K562 (cell line): ENCODE data around the gene C16orf74. TPM values are rescaled to one million over a fixed set of nuclear protein-coding genes. Genes with fewer than 3 reads are reported as not detected.
A peak's percentile ranks its signal among the peaks of the same experiment; 100 is the strongest.

ENCODE experiments used
- EGR1 ChIP-seq: fragments of 450-650 bp; conservative IDR thresholded peaks from 2 replicates; pipeline ENCODE4 v1.6.1; 2017; ENCODE audit warnings: mild to moderate bottlenecking
- MEF2D ChIP-seq: conservative IDR thresholded peaks from 2 replicates; pipeline ENCODE4 v1.6.1; 2016; ENCODE audit warnings: low read depth, missing genetic modification characterization, missing compliant biosample characterization
- MNT ChIP-seq, 2 experiments: fragments of 450-650 bp; conservative IDR thresholded peaks; 2 replicates each; pipeline ENCODE4 v1.6.1; 2017; ENCODE audit warnings: mild to moderate bottlenecking in 2 of 2, moderate library complexity in 2 of 2
- NFYB ChIP-seq: IDR thresholded peaks from 2 replicates; pipeline ENCODE4 v1.6.1; 2011; ENCODE audit warnings: mild to moderate bottlenecking, moderate library complexity; ENCODE audit not compliant: insufficient read length; ENCODE audit errors: extremely low read depth
- POLR2G ChIP-seq: fragments of 200-400 bp; formaldehyde crosslinking; IDR thresholded peaks from 2 replicates; pipeline ENCODE4 v1.6.1; 2017; ENCODE audit warnings: low read depth, mild to moderate bottlenecking, antibody characterized with exemption, low read length, moderate library complexity
- ZNF592 ChIP-seq: fragments of 450-650 bp; IDR thresholded peaks from 2 replicates; pipeline ENCODE4 v1.6.1; 2017; ENCODE audit warnings: antibody characterized with exemption, mild to moderate bottlenecking
- polyA plus RNA-seq, 8 experiments: library from polyadenylated mRNA; depleted of rRNA in 4 of 8; stranded (reverse) in 5 of 8; unstranded in 3 of 8; fragments of >200 nt; fragmentation: Nextera tagmentation in 2 of 8; fragmentation: Illumina TruSeq in 1 of 8; extraction: Ambion mirVana in 2 of 8; extraction: Trizol in 1 of 8; gene quantifications; 2 replicates each; pipeline versions ENCODE4 v1.2.1 to v1.2.3, GENCODE V29; 2011 to 2014; ENCODE audit warnings: inconsistent platforms in 1 of 8, missing spikeins in 1 of 8
- total RNA-seq, 7 experiments: library from RNA; depleted of rRNA in 6 of 7; stranded (reverse); fragments of >200 nt in 6 of 7; fragmentation: Illumina TruSeq in 2 of 7; extraction: Trizol in 2 of 7; gene quantifications; 2 replicates each; pipeline versions ENCODE4 v1.2.1 to v1.2.3, GENCODE V29; 2011 to 2021; ENCODE audit warnings: low replicate concordance in 1 of 7

C16orf74 gene
- total and polyA plus RNA-seq, 9 of the 15 experiments (the other 6 are each of a cell fraction or from before 2014, with no cell fraction given), result not detected

- TF ChIP-seq ZNF592, result no peak
- no peak for TF ChIP-seq NFYB
- no peak for TF ChIP-seq MEF2D (tag)
- TF ChIP-seq POLR2G, result peak; percentile 62
- no peak for TF ChIP-seq MNT (conservative IDR thresholded peaks at IDR 0.05)
- no peak for TF ChIP-seq EGR1
Observed at GRCh38 chr16:85662976-85663830, 87.7 kb downstream of the C16orf74 start (continued).
